Kidney epithelial cell (primary cell): ENCODE results near the gene ABHD12B. TPM values are rescaled to one million over a fixed set of nuclear protein-coding genes. Genes with fewer than 3 reads are reported as not detected.

Experiments used
- DNase-seq: peaks from one replicate; pipeline ENCODE4 v3.0.0-alpha.2; 2010; ENCODE audit warnings: low read depth
- H3K27me3 ChIP-seq: 2 replicates; pipeline ENCODE4 v1.6.0; 2011; ENCODE audit warnings: low read length; ENCODE audit not compliant: control insufficient read depth, insufficient read depth
- H3K36me3 ChIP-seq: 2 replicates; pipeline ENCODE4 v1.5.1; 2011; ENCODE audit warnings: low read length; ENCODE audit not compliant: control insufficient read depth, insufficient read depth
- H3K4me3 ChIP-seq: 2 replicates; pipeline ENCODE4 v1.5.1; 2011; ENCODE audit warnings: low read depth, mild to moderate bottlenecking, control low read depth, low read length
- CTCF ChIP-seq: IDR thresholded peaks from 2 replicates; pipeline ENCODE4 v1.5.1; 2011; ENCODE audit warnings: mild to moderate bottlenecking, moderate library complexity, low read length, control low read depth, inconsistent platforms; ENCODE audit not compliant: insufficient read depth, poor library complexity, severe bottlenecking
- total RNA-seq: library from RNA; depleted of rRNA; stranded (reverse); fragments of >200 nt; gene quantifications from 2 replicates; pipeline ENCODE4 v1.2.3, GENCODE V29; 2015

ABHD12B gene
- total RNA-seq, 1 donor from 2014 or later: not detected

- TF ChIP-seq CTCF: no peak
- Histone ChIP-seq H3K36me3 (no peaks in the 10 kb centered on the region), H3K4me3 (no peak overlapping the region), H3K27me3 (no peaks in the 10 kb centered on the region)
- no peak for DNase-seq
These were observed 33.9 kb upstream of the ABHD12B start for GRCh38 chr14:50837850-50838470.

GRCh38 chr14:50839048-50839447 lies 32.8 kb upstream of the ABHD12B start:
- Histone ChIP-seq H3K36me3 (no peaks in the 10 kb centered on the region), H3K4me3 (no peak overlapping the region), H3K27me3 (no peaks in the 10 kb centered on the region)
- TF ChIP-seq CTCF: no peak
- DNase-seq: no peak

- DNase-seq: no peak
- TF ChIP-seq CTCF: no peak
- Histone ChIP-seq H3K27me3 (no peaks in the 10 kb centered on the region), H3K4me3 (no peak overlapping the region), H3K36me3 (no peaks in the 10 kb centered on the region)
These were observed 32.2 kb upstream of the ABHD12B start for GRCh38 chr14:50839691-50840090.

- H3K4me3 ChIP-seq: no peak overlapping the region
- H3K27me3 ChIP-seq: no peaks in the 10 kb centered on the region
- DNase-seq: no peak
- no peak for TF ChIP-seq CTCF
- H3K36me3 ChIP-seq: no peaks in the 10 kb centered on the region
These were observed 27.5 kb upstream of the ABHD12B start for GRCh38 chr14:50844391-50844790.

GRCh38 chr14:50845166-50845565 lies 26.7 kb upstream of the ABHD12B start:
- no peaks in the 10 kb centered on the region for H3K27me3 ChIP-seq
- H3K4me3 ChIP-seq: no peak overlapping the region
- no peaks in the 10 kb centered on the region for H3K36me3 ChIP-seq
- DNase-seq: no peak
- no peak for TF ChIP-seq CTCF

- Histone ChIP-seq H3K36me3 (no peaks in the 10 kb centered on the region), H3K27me3 (no peaks in the 10 kb centered on the region), H3K4me3 (no peak overlapping the region)
- DNase-seq: peak; percentile 90
- no peak for TF ChIP-seq CTCF
These were observed 25.5 kb upstream of the ABHD12B start for GRCh38 chr14:50846226-50846880.
